Common myeloid progenitor, CD34-positive (primary cell): ENCODE results near the gene TOMT.

Experiments
- CTCF ChIA-PET: fragments of 350-600 bp; sonication (Branson Sonifier 250); formaldehyde crosslinking; loops from one replicate; lab custom pipeline; 2021; ENCODE audit warnings: antibody characterized with exemption; lab: Charles Lee
- POLR2A ChIA-PET: fragments of 350-600 bp; sonication (Branson Sonifier 250); formaldehyde crosslinking; loops from one replicate; lab custom pipeline; 2021; ENCODE audit warnings: antibody characterized with exemption; lab: Charles Lee
- DNase-seq, 3 donors: peaks; one replicate each; pipeline versions ENCODE4 v3.0.0 to v3.0.0-alpha.2; 2013
- H3K27ac ChIP-seq, 2 experiments: 1 replicate in 1 of 2; 2 replicates in 1 of 2; pipeline ENCODE4 v1.7.0; 2013; ENCODE audit warnings: inconsistent platforms in 2 of 2, low read length in 2 of 2, mild to moderate bottlenecking in 2 of 2, low read depth in 1 of 2, moderate library complexity in 1 of 2; ENCODE audit not compliant: severe bottlenecking in 2 of 2, insufficient read depth in 1 of 2, poor library complexity in 1 of 2
- H3K27me3 ChIP-seq, 5 experiments: replicated peaks in 2 of 5; 1 replicate in 3 of 5; 2 replicates in 2 of 5; pipeline versions ENCODE4 v1.6.1 to v1.7.0; 2013; ENCODE audit warnings: low read length in 4 of 5, mild to moderate bottlenecking in 2 of 5, moderate library complexity in 2 of 5, inconsistent platforms in 1 of 5; ENCODE audit not compliant: insufficient read depth in 5 of 5, control insufficient read depth in 4 of 5
- H3K36me3 ChIP-seq, 4 experiments: 1 replicate in 2 of 4; 2 replicates in 2 of 4; pipeline versions ENCODE4 v1.6.1 to v1.7.0; 2013; ENCODE audit warnings: low read length in 3 of 4, control low read depth in 1 of 4, mild to moderate bottlenecking in 1 of 4; ENCODE audit not compliant: control insufficient read depth in 4 of 4, insufficient read depth in 4 of 4
- H3K4me1 ChIP-seq, 4 experiments: 1 replicate in 3 of 4; 2 replicates in 1 of 4; pipeline versions ENCODE4 v1.6.1 to v1.7.1; 2013; ENCODE audit warnings: low read length in 3 of 4, mild to moderate bottlenecking in 3 of 4, control low read depth in 1 of 4, inconsistent platforms in 1 of 4, moderate library complexity in 1 of 4; ENCODE audit not compliant: control insufficient read depth in 4 of 4, insufficient read depth in 4 of 4; ENCODE audit errors: control extremely low read depth in 1 of 4
- H3K4me3 ChIP-seq, 7 experiments: 1 replicate in 4 of 7; 2 replicates in 3 of 7; pipeline versions ENCODE4 v1.5.1 to v1.7.0; 2013; ENCODE audit warnings: mild to moderate bottlenecking in 7 of 7, low read length in 6 of 7, moderate library complexity in 6 of 7, inconsistent platforms in 2 of 7, low read depth in 2 of 7, control low read depth in 1 of 7; ENCODE audit not compliant: insufficient read depth in 4 of 7, control insufficient read depth in 1 of 7; ENCODE audit errors: extremely low read depth in 1 of 7
- H3K9me3 ChIP-seq, 5 experiments: 1 replicate in 4 of 5; 2 replicates in 1 of 5; pipeline versions ENCODE4 v1.6.1 to v1.7.1; 2013; ENCODE audit warnings: low read length in 4 of 5, mild to moderate bottlenecking in 2 of 5, inconsistent platforms in 1 of 5, low read depth in 1 of 5, moderate library complexity in 1 of 5; ENCODE audit not compliant: control insufficient read depth in 4 of 5, insufficient read depth in 2 of 5; ENCODE audit errors: control extremely low read depth in 1 of 5
- WGBS: methylation state at CpG from one replicate; pipeline ENCODE4 v1.1.5; 2013; ENCODE audit not compliant: insufficient coverage; 5-methylcytosine and 5-hydroxymethylcytosine counted together

TOMT gene

GRCh38 chr11:72119198-72119597 is 13.5 kb downstream of the TOMT start:
- Histone ChIP-seq H3K36me3 (no peaks in the 10 kb centered on the region), H3K27me3 (no peaks in the 10 kb centered on the region), H3K4me1 (peaks cover 0 to 9% (median 1%) of the 10 kb centered on the region in 4 experiments), H3K9me3 (peaks cover 0 to 3% (median 0%) of the 10 kb centered on the region in 5 experiments), H3K27ac (no peak overlapping the region), H3K4me3 (no peak overlapping the region)
- ChIA-PET POLR2A (no interaction called here), CTCF (interaction anchor here (1.0 to 1.5 kb wide), 2 partner anchors 15 to 21 kb away, joined by 3 to 4 read pairs; no protein-coding TSS in a partner anchor)
- WGBS = 67% methylated on average over 1 of the region's 6 CpGs
- no peak for DNase-seq

GRCh38 chr11:72120930-72121329 is 15.2 kb downstream of the TOMT start:
- Histone ChIP-seq H3K36me3 (no peaks in the 10 kb centered on the region), H3K4me1 (peaks cover 0 to 9% (median 1%) of the 10 kb centered on the region in 4 experiments), H3K4me3 (no peak overlapping the region), H3K27ac (no peak overlapping the region), H3K27me3 (no peaks in the 10 kb centered on the region), H3K9me3 (peaks cover 0 to 3% (median 0%) of the 10 kb centered on the region in 5 experiments)
- CTCF ChIA-PET = interaction anchor here (1.1 kb wide), 1 partner anchor 26 kb away, joined by 3 read pairs; no protein-coding TSS in a partner anchor
- 100% methylated on average over 2 of the region's 2 CpGs for WGBS
- no peak for DNase-seq
- POLR2A ChIA-PET = no interaction called here

DNA sequence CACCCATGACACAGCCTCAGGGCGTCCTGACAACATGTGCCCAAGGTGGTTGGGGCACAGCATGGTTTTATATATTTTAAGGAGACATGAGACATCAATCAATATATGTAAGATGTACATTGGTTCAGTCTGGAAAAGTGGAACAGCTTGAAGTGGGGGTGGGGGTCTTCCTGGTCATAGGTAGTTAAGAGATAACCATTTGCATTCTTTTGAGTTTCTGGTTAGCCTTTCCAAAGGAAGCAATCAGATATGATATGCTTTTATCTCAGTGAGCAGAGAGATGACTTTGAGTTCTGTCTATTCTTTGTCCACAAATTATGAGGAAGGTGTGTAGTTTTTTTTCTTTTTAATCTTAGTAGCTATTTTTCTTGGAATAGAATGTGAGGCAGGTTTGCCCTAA is 16.9 kb downstream of the TOMT start:
- Histone ChIP-seq H3K9me3 (peaks cover 0 to 3% (median 0%) of the 10 kb centered on the region in 5 experiments), H3K27ac (no peak overlapping the region), H3K36me3 (no peaks in the 10 kb centered on the region), H3K27me3 (no peaks in the 10 kb centered on the region), H3K4me3 (no peak overlapping the region), H3K4me1 (peaks cover 0 to 9% (median 1%) of the 10 kb centered on the region in 4 experiments)
- ChIA-PET CTCF (interaction anchor here (0.5 to 2.3 kb wide), 3 partner anchors 21 to 68 kb away, joined by 3 to 8 read pairs (median 4); no protein-coding TSS in a partner anchor), POLR2A (interaction anchor here (1.4 kb wide), 1 partner anchor 23 kb away, joined by 4 read pairs; no protein-coding TSS in a partner anchor)
- no CpG with 5 or more reads among the region's 1 CpG for WGBS
- DNase-seq = no peak

DNA sequence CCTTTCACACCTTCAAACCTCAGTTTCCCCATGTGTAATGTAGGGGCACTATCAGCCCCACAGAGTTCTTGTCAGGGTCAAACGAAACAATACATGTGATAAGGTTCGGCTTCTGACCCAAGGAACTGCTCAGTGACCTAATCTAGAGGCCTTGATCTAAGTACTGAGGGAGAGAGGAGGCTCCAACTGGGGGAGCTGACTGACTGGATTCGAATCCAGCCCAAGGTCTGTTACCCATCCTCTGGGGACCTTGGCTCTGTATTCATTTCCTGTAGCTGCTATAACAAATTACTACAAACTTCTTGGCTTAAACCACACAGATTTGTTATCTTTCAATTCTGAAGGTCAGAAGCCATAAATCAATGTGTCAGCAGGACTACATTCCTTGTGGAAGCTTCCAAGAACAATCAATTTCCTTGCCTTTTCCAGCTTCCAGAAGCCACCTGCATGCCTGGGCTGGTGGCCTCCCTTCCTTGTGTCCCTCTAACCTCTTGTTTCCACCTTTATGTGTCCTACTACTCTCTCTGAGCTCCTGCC is 17.5 kb downstream of the TOMT start:
- Histone ChIP-seq H3K36me3 (no peaks in the 10 kb centered on the region), H3K4me3 (no peak overlapping the region), H3K9me3 (peaks cover 0 to 3% (median 2%) of the 10 kb centered on the region in 5 experiments), H3K27ac (no peak overlapping the region), H3K4me1 (peaks cover 0 to 9% (median 1%) of the 10 kb centered on the region in 4 experiments), H3K27me3 (no peaks in the 10 kb centered on the region)
- no CpG with 5 or more reads among the region's 3 CpGs for WGBS
- ChIA-PET POLR2A (no interaction called here), CTCF (interaction anchor here (1.5 to 2.3 kb wide), 2 partner anchors 20 to 23 kb away, joined by 4 to 8 read pairs; no protein-coding TSS in a partner anchor)
- DNase-seq = no peak

- peaks cover 0 to 6% (median 0%) of the 10 kb centered on the region in 4 experiments for H3K4me1 ChIP-seq
- DNase-seq = no peak
- H3K4me3 ChIP-seq = no peak overlapping the region
- no peaks in the 10 kb centered on the region for H3K27me3 ChIP-seq
- 98% methylated on average over 6 of the region's 6 CpGs for WGBS
- peaks cover 0 to 10% (median 3%) of the 10 kb centered on the region in 5 experiments for H3K9me3 ChIP-seq
- no peak overlapping the region for H3K27ac ChIP-seq
- no peaks in the 10 kb centered on the region for H3K36me3 ChIP-seq
- CTCF ChIA-PET = no interaction called here
- POLR2A ChIA-PET = no interaction called here
Observed at GRCh38 chr11:72124046-72124445, 18.3 kb downstream of the TOMT start.

DNA sequence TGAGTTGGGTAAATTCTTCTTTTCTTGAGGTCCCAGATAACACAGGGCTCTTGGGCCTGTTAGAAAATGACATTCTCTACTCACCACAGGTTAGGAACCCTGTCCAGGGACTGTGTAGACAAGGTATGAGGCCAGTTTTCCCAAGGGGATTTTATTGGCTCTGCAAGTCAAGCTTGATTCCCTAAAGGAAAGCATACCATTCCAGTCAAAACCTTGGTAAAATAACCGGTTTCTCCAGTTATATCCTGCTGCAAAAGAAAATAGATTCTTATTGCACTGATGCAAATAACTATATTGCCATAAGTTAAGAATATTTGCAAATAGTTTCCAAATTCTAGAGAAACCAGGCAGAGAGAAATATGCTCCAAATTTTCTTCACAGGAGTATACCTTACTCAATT is 20.2 kb downstream of the TOMT start:
- H3K27ac ChIP-seq = no peak overlapping the region
- no peaks in the 10 kb centered on the region for H3K27me3 ChIP-seq
- peaks cover 0 to 12% (median 3%) of the 10 kb centered on the region in 5 experiments for H3K9me3 ChIP-seq
- ChIA-PET POLR2A (no interaction called here), CTCF (interaction anchor here (0.6 to 1.5 kb wide), 2 partner anchors 21 to 149 kb away, joined by 3 read pairs; no protein-coding TSS in a partner anchor)
- DNase-seq = no peak
- no peaks in the 10 kb centered on the region for H3K36me3 ChIP-seq
- no CpG with 5 or more reads among the region's 1 CpG for WGBS
- no peaks in the 10 kb centered on the region for H3K4me1 ChIP-seq
- H3K4me3 ChIP-seq = no peak overlapping the region

DNA sequence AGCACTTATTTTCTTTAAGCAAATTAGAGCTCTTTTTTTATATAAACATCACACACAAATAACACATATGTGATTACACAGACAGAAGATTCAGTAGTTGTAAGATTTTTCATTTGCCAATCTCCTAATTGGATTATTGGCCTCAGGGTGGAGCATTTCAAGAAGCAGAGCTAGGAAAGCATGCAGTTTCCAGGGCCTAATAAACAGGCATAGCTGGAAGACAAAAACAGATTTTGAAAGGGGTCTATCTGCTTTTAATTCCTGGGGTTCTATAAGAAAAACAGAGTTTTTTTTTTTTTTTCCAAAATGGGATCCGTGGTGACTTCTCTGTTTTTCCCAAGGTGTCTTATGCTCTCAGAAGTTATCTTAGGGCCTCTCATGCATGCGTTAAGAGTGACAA is 22.2 kb downstream of the TOMT start:
- Histone ChIP-seq H3K27ac (no peak overlapping the region), H3K27me3 (no peaks in the 10 kb centered on the region), H3K9me3 (peaks cover 0 to 12% (median 3%) of the 10 kb centered on the region in 5 experiments), H3K4me3 (no peak overlapping the region), H3K4me1 (peaks cover 2 to 8% (median 7%) of the 10 kb centered on the region in 4 experiments), H3K36me3 (no peaks in the 10 kb centered on the region)
- no peak for DNase-seq
- POLR2A ChIA-PET = interaction anchor here (0.6 kb wide), 2 partner anchors 15 to 117 kb away, joined by 3 read pairs; no protein-coding TSS in a partner anchor
- CTCF ChIA-PET = interaction anchor here (0.7 to 1.2 kb wide), 3 partner anchors 9 to 16 kb away, joined by 3 to 4 read pairs (median 3); no protein-coding TSS in a partner anchor
- 43% methylated on average over 1 of the region's 2 CpGs for WGBS
